Muscle of leg (tissue), 11 donors: ENCODE results near the gene IGF1R. TPM values are rescaled to one million over a fixed set of nuclear protein-coding genes. Genes with fewer than 3 reads are reported as not detected.

Experiments
- DNase-seq: peaks from one replicate; pipeline ENCODE4 v3.0.0; 2013
- H3K27ac ChIP-seq: one replicate; pipeline ENCODE4 v1.5.1; 2013; ENCODE audit warnings: mild to moderate bottlenecking, low read length, control low read depth
- H3K27me3 ChIP-seq: one replicate; pipeline ENCODE4 v1.6.1; 2013; ENCODE audit warnings: low read length; ENCODE audit not compliant: control insufficient read depth, insufficient read depth
- H3K36me3 ChIP-seq: one replicate; pipeline ENCODE4 v1.6.1; 2013; ENCODE audit warnings: low read length; ENCODE audit not compliant: control insufficient read depth, insufficient read depth
- H3K4me1 ChIP-seq: one replicate; pipeline ENCODE4 v1.6.1; 2013; ENCODE audit warnings: low read length; ENCODE audit not compliant: control insufficient read depth, insufficient read depth
- H3K4me3 ChIP-seq: one replicate; pipeline ENCODE4 v1.5.1; 2013; ENCODE audit warnings: low read length, control low read depth
- H3K9me3 ChIP-seq: replicated peaks from 2 replicates; pipeline ENCODE4 v1.6.1; 2013; ENCODE audit warnings: low read depth, low read length; ENCODE audit not compliant: control insufficient read depth
- WGBS: methylation state at CpG from one replicate; pipeline ENCODE4 v1.1.5; 2013; ENCODE audit warnings: missing lambda C conversion rate; ENCODE audit not compliant: insufficient coverage; 5-methylcytosine and 5-hydroxymethylcytosine counted together
- polyA plus RNA-seq, 8 donors: library from polyadenylated mRNA; unstranded; fragments of 120-200 nt; gene quantifications; one replicate each; pipeline versions ENCODE4 v1.2.1 to v1.2.3, GENCODE V29; 2013; ENCODE audit warnings: inconsistent platforms in 1 of 8, low replicate concordance in 1 of 8; ENCODE audit not compliant: insufficient read length in 8 of 8, insufficient read depth in 1 of 8
- total RNA-seq: library from RNA; stranded (reverse); fragments of 120-200 nt; gene quantifications from one replicate; pipeline ENCODE4 v1.2.4, GENCODE V29; 2013

The IGF1R gene
- total and polyA plus RNA-seq, 9 donors, result 13.0 to 19.7 (median 18.3) TPM

GRCh38 chr15:98803228-98804056 is 155.1 kb downstream of the IGF1R start:
- Histone ChIP-seq H3K4me1 (peaks cover 31% of the 10 kb centered on the region), H3K27ac (no peak overlapping the region), H3K9me3 (no peaks in the 10 kb centered on the region), H3K4me3 (no peak overlapping the region), H3K36me3 (no peaks in the 10 kb centered on the region), H3K27me3 (no peaks in the 10 kb centered on the region)
- WGBS, result 93% methylated on average over 5 of the region's 14 CpGs
- no peak for DNase-seq

- WGBS, result 79% methylated on average over 4 of the region's 5 CpGs
- peaks cover 30% of the 10 kb centered on the region for H3K4me1 ChIP-seq
- no peak overlapping the region for H3K4me3 ChIP-seq
- H3K9me3 ChIP-seq, result no peaks in the 10 kb centered on the region
- no peak overlapping the region for H3K27ac ChIP-seq
- no peaks in the 10 kb centered on the region for H3K27me3 ChIP-seq
- peak; percentile 45 for DNase-seq
- no peaks in the 10 kb centered on the region for H3K36me3 ChIP-seq
These were observed 155.7 kb downstream of the IGF1R start for GRCh38 chr15:98804057-98804380.

GRCh38 chr15:98805434-98806274 is 157.3 kb downstream of the IGF1R start:
- Histone ChIP-seq H3K27me3 (no peaks in the 10 kb centered on the region), H3K9me3 (no peaks in the 10 kb centered on the region), H3K4me1 (peaks cover 23% of the 10 kb centered on the region), H3K4me3 (no peak overlapping the region), H3K36me3 (no peaks in the 10 kb centered on the region), H3K27ac (no peak overlapping the region)
- DNase-seq, result no peak
- 83% methylated on average over 9 of the region's 12 CpGs for WGBS

- no peak for DNase-seq
- no peaks in the 10 kb centered on the region for H3K27me3 ChIP-seq
- H3K36me3 ChIP-seq, result no peaks in the 10 kb centered on the region
- no peaks in the 10 kb centered on the region for H3K9me3 ChIP-seq
- H3K4me1 ChIP-seq, result peaks cover 16% of the 10 kb centered on the region
- H3K4me3 ChIP-seq, result no peak overlapping the region
- 93% methylated on average over 3 of the region's 9 CpGs for WGBS
- H3K27ac ChIP-seq, result no peak overlapping the region
These were observed 158.0 kb downstream of the IGF1R start for GRCh38 chr15:98806275-98806895.

GRCh38 chr15:98807262-98807661 is 158.9 kb downstream of the IGF1R start:
- Histone ChIP-seq H3K9me3 (no peaks in the 10 kb centered on the region), H3K4me3 (no peak overlapping the region), H3K27me3 (no peaks in the 10 kb centered on the region), H3K36me3 (no peaks in the 10 kb centered on the region), H3K4me1 (peaks cover 8% of the 10 kb centered on the region), H3K27ac (no peak overlapping the region)
- 35% methylated on average over 2 of the region's 4 CpGs for WGBS
- DNase-seq, result peak; percentile 54

- H3K4me1 ChIP-seq, result peaks cover 7% of the 10 kb centered on the region
- no peak overlapping the region for H3K27ac ChIP-seq
These were observed 160.9 kb downstream of the IGF1R start for GRCh38 chr15:98809273-98809672.

GRCh38 chr15:98812716-98813446 is 164.5 kb downstream of the IGF1R start:
- H3K36me3 ChIP-seq, result no peaks in the 10 kb centered on the region
- no peaks in the 10 kb centered on the region for H3K27me3 ChIP-seq
- no peak overlapping the region for H3K4me3 ChIP-seq
- no peak overlapping the region for H3K27ac ChIP-seq
- H3K9me3 ChIP-seq, result no peaks in the 10 kb centered on the region
- H3K4me1 ChIP-seq, result peaks cover 4% of the 10 kb centered on the region
- no peak for DNase-seq
- WGBS, result 96% methylated on average over 4 of the region's 8 CpGs

More at GRCh38 chr15:98809273-98809672, 160.9 kb downstream of the IGF1R start:
- H3K4me3 ChIP-seq, result no peak overlapping the region
- H3K27me3 ChIP-seq, result no peaks in the 10 kb centered on the region
- no peak for DNase-seq
- no peaks in the 10 kb centered on the region for H3K36me3 ChIP-seq
- no peaks in the 10 kb centered on the region for H3K9me3 ChIP-seq
- WGBS, result 94% methylated on average over 9 of the region's 11 CpGs

GRCh38 chr15:98813951-98814350 is 165.6 kb downstream of the IGF1R start:
- Histone ChIP-seq H3K9me3 (no peaks in the 10 kb centered on the region), H3K4me3 (no peak overlapping the region), H3K36me3 (no peaks in the 10 kb centered on the region), H3K27me3 (no peaks in the 10 kb centered on the region), H3K27ac (no peak overlapping the region), H3K4me1 (peaks cover 6% of the 10 kb centered on the region)
- no peak for DNase-seq
- no CpG with 5 or more reads among the region's 4 CpGs for WGBS

GRCh38 chr15:98815207-98815606 is 166.9 kb downstream of the IGF1R start:
- no peaks in the 10 kb centered on the region for H3K9me3 ChIP-seq
- no peaks in the 10 kb centered on the region for H3K27me3 ChIP-seq
- DNase-seq, result no peak
- H3K4me3 ChIP-seq, result no peak overlapping the region
- peaks cover 3% of the 10 kb centered on the region for H3K4me1 ChIP-seq
- no peaks in the 10 kb centered on the region for H3K36me3 ChIP-seq
- H3K27ac ChIP-seq, result no peak overlapping the region
- 100% methylated on average over 3 of the region's 5 CpGs for WGBS
